Stimulated activated CD4-positive, alpha-beta T cell treated with anti-CD3 and anti-CD28 coated beads, Interleukin-15, amount 100 ng/mL, for 24 hours (primary cell): ENCODE results near the gene CSF3R.

Experiments used
- DNase-seq: peaks from one replicate; pipeline ENCODE4 v3.0.0-alpha.2; 2020

Gene CSF3R

GRCh38 chr1:36482724-36483388 lies at the start of gene CSF3R:
CSF3R (minus strand) TSS chr1:36482913; CDS start chr1:36479496, 3,417 bp downstream.
- DNase-seq = no peak

GRCh38 chr1:36531833-36532232 lies 49.1 kb upstream of the CSF3R start:
- DNase-seq = no peak

- DNase-seq = no peak
These were observed 48.1 kb upstream of the CSF3R start for GRCh38 chr1:36530791-36531190.

GRCh38 chr1:36530261-36530660 lies 47.5 kb upstream of the CSF3R start:
- DNase-seq = no peak

- no peak for DNase-seq
These were observed 47.1 kb upstream of the CSF3R start for GRCh38 chr1:36529769-36530260.

- DNase-seq = no peak
These were observed 45.9 kb upstream of the CSF3R start for GRCh38 chr1:36528361-36529349.

- no peak for DNase-seq
These were observed 42.5 kb upstream of the CSF3R start for GRCh38 chr1:36525166-36525565.

GRCh38 chr1:36524359-36525062 lies 41.8 kb upstream of the CSF3R start:
- no peak for DNase-seq

GRCh38 chr1:36523850-36524249 lies 41.1 kb upstream of the CSF3R start:
- DNase-seq = peak; percentile 55

- DNase-seq = no peak
These were observed 40.5 kb upstream of the CSF3R start for GRCh38 chr1:36523230-36523495.

GRCh38 chr1:36522461-36523229 lies 39.9 kb upstream of the CSF3R start:
- no peak for DNase-seq

GRCh38 chr1:36522021-36522420 lies 39.3 kb upstream of the CSF3R start:
- DNase-seq = no peak

- DNase-seq = no peak
These were observed 38.2 kb upstream of the CSF3R start for GRCh38 chr1:36520771-36521420.

- no peak for DNase-seq
These were observed 37.3 kb upstream of the CSF3R start for GRCh38 chr1:36520056-36520455.

- DNase-seq = no peak
These were observed 34.5 kb upstream of the CSF3R start for GRCh38 chr1:36517011-36517771.

GRCh38 chr1:36516372-36517010 lies 33.8 kb upstream of the CSF3R start:
- DNase-seq = peak; percentile 53

- DNase-seq = no peak
These were observed 32.8 kb upstream of the CSF3R start for GRCh38 chr1:36515315-36516138.

GRCh38 chr1:36514501-36514900 lies 31.8 kb upstream of the CSF3R start:
- no peak for DNase-seq

GRCh38 chr1:36513676-36514473 lies 31.2 kb upstream of the CSF3R start:
- DNase-seq = no peak
